DOHH2 (cell line): ENCODE data around the gene KRTAP5-1.

Experiments
- CTCF ChIP-seq: fragments of 200-600 bp; sonication (generic); IDR thresholded peaks from one replicate; pipeline ENCODE4 v1.5.1; 2014; ENCODE audit warnings: antibody characterized with exemption, mild to moderate bottlenecking, low read depth, low read length; ENCODE audit not compliant: poor library complexity, severe bottlenecking
- EZH2phosphoT487 ChIP-seq: fragments of 200-600 bp; sonication (generic); IDR thresholded peaks from 2 replicates; pipeline ENCODE4 v1.6.1; 2017; ENCODE audit warnings: borderline replicate concordance, mild to moderate bottlenecking, antibody characterized with exemption, low read length, moderate library complexity, mixed read lengths

- TF ChIP-seq CTCF (no peak), EZH2phosphoT487 (no peak)
Measured at GRCh38 chr11:1558775-1559110, 26.3 kb downstream of the KRTAP5-1 start.
